Measurements from ENCODE around the gene PROP1. TPM values are rescaled to one million over a fixed set of nuclear protein-coding genes. Genes with fewer than 3 reads are reported as not detected.
"Not testable (repeated sequence)": the region's sequence is repeated elsewhere in the genome, so short reads cannot be mapped to it uniquely, and the experiment has no call there.

PROP1 gene
- total RNA-seq, 1 experiment from 2014 or later = not detected

DNA sequence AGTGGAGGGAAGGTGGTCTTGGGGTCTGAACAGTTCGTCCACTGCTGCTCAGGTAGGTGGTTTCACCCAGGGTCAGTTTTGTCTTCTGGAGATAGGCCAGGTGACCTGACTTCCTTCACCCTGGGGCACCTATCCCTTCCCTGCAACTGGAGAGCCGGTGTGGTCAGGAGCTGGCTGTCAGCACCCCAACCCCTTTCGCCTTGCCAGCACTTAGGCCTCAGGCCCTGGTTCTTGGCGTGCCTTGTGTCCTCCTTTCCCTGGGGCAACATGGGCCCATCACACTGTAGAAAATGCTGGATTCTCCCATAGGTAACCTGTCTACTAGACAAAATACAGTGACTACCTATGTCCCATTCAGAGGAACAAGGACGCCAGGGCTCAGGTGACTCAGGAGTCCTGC is 13.1 kb downstream of the PROP1 start:
- no peak for DNase-seq (ENCODE audit: low read depth)

GRCh38 chr5:177982072-177982727 is 13.8 kb downstream of the PROP1 start:
- no peak for DNase-seq (ENCODE audit: low read depth)

DNA sequence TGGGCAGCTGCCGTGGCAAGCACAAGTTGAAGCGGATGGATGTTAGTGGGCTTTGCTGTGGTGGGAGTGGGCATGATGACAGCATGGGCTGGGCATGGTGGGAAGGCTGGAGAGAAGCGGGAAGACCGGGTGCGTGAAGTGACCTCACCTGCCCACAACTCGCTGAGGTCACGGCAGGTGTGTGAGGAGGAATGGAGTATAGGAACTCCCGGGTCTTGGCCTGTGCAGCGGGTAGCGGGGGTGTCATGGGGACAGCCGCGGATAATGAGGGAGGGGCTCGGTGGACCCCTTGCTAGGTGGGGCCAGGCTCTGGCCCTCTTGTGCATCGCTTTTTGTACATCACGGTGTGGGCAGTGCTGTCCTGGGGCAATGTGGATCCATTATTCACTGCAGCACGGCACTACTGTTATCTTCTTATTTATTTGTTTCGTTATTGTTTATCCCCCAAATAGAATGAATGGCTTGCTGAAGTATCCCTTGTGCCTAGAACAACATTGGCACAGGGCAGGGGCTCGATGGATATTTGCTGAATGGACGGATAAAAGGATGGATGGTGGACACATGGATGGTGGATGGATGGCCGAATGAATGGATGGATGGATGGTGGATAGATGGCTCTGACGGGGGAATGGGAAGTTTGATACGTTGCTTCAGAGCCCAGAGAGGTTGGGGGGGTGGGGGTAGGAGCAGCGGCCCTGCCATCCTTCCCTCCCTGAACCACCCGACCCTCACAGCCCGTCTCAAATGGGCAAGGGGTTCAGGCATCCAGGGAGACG is 14.6 kb downstream of the PROP1 start:
- DNase-seq (ENCODE audit: low read depth) = no peak

GRCh38 chr5:177980743-177981151 is 15.3 kb downstream of the PROP1 start:
- DNase-seq (ENCODE audit: low read depth) = no peak

GRCh38 chr5:177977600-177977999 is 18.4 kb downstream of the PROP1 start:
- not testable (repeated sequence) for DNase-seq (ENCODE audit: low read depth)

- no peak for DNase-seq (ENCODE audit: low read depth)
These were observed 22.9 kb downstream of the PROP1 start for GRCh38 chr5:177973066-177973635.

- DNase-seq (ENCODE audit: low read depth) = no peak
These were observed 23.4 kb downstream of the PROP1 start for GRCh38 chr5:177972613-177973012.

- DNase-seq (ENCODE audit: low read depth) = not testable (repeated sequence)
These were observed 24.0 kb downstream of the PROP1 start for GRCh38 chr5:177972014-177972413.

DNA sequence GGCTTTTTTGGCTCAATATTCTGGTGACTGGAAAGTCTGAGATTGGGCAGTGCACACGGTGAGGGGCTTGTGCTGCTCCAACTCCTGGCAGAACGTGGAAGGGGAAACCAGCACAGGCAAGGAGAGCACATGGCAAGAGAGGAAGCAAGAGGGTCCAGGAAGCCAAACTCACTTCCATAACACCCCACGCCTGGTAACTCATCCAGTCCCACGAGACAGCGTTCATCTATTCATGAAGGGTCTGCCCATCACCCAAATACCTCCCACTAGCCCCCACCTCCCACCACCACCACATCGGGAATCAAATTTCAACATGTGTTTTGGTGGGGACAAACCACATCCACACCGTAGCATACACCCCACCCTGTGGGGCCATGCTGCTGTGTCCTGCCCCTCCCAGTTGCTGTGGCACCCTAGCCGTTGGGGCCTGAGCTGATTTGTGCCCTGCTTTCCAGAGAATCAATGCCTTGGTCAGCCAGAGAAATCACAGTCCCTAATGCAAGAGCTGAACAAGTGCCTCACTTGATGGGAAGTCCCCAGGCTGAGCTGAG is 27.3 kb downstream of the PROP1 start:
- DNase-seq (ENCODE audit: low read depth) = no peak

DNA sequence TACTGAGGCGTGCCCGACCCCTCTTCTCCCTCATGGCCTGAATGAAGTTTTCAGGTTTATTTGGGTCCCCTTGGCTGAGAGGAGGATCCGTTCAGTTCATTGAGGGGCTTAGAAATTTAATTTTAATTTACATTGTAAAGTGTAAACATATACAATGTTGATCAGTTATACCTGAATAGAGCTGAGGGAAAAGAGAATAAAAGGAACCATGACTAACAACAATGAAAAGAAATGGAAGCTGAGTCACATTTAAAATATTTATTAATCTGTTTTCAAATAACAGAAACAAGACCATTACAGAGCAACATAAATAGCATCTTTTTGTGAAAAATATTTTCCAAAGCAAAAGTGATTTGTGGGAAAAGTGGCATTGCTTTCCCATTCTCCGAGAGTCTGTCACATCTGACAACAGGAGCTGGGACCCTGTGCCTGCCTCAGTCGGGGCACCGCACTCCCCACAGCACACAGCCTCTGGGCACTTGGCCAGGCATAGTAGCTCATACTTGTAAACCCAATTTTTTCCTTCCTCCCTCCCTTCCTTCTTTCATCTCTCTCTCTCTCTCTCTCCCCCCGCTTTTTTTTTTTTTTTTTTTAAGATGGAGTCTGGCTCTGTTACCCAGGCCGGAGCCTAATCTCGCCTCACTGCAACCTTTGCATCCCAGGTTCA is 28.7 kb downstream of the PROP1 start:
- peak; percentile 25 for DNase-seq (ENCODE audit: low read depth)

- no peak for DNase-seq (ENCODE audit: low read depth)
These were observed 29.2 kb downstream of the PROP1 start for GRCh38 chr5:177966839-177967166.

- no peak for DNase-seq (ENCODE audit: low read depth)
These were observed 29.8 kb downstream of the PROP1 start for GRCh38 chr5:177966009-177966838.

- no peak for DNase-seq (ENCODE audit: low read depth)
These were observed 31.6 kb downstream of the PROP1 start for GRCh38 chr5:177964471-177964870.

- no peak for DNase-seq (ENCODE audit: low read depth)
These were observed 32.1 kb downstream of the PROP1 start for GRCh38 chr5:177963966-177964365.

GRCh38 chr5:177959315-177959714 is 36.7 kb downstream of the PROP1 start:
- DNase-seq (ENCODE audit: low read depth) = no peak

DNA sequence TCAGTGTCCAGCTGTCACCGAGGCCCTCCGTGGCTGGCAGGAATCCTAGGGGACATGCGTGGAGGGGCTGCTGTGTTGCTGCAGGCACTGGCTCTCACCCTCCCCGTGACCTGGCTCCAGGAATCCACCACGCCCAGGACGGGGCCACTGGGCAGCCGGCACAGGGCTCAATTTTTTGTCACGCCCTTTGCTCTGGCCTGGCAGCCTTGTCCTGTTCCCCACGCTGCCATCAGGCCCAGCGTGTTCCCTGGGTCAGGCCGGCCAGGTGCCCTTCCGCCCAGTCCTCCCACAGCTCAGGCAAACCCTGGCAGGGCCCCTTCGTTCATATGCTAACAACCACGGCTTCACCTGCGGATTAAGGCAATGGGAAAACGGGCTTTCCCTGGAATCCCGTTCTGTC is 37.3 kb downstream of the PROP1 start:
- no peak for DNase-seq (ENCODE audit: low read depth)

GRCh38 chr5:177957241-177957640 is 38.8 kb downstream of the PROP1 start:
- no peak for DNase-seq (ENCODE audit: low read depth)

DNA sequence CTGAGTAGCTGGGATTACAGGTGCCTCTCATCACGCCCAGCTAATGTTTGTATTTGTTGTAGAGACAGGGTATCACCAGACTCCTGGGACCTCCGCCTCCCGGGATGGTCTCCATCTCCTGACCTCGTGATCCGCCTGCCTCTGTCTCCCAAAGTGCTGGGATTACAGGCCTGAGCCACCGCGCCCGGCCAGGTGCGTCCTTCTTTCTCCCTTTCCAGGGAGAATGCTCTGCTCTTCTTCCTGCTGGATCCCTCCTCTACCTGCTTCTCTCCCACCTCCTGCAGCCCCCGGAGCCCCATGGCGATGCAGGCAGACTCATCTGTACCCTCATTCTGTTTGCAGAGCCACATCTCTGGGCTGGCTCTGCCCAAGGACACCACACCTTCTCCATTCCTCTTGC is 42.9 kb downstream of the PROP1 start:
- not testable (repeated sequence) for DNase-seq (ENCODE audit: low read depth)

GRCh38 chr5:177949656-177950055 is 46.4 kb downstream of the PROP1 start:
- DNase-seq (ENCODE audit: low read depth) = not testable (repeated sequence)

- DNase-seq (ENCODE audit: low read depth) = not testable (repeated sequence)
These were observed 47.0 kb downstream of the PROP1 start for GRCh38 chr5:177949065-177949464.

DNA sequence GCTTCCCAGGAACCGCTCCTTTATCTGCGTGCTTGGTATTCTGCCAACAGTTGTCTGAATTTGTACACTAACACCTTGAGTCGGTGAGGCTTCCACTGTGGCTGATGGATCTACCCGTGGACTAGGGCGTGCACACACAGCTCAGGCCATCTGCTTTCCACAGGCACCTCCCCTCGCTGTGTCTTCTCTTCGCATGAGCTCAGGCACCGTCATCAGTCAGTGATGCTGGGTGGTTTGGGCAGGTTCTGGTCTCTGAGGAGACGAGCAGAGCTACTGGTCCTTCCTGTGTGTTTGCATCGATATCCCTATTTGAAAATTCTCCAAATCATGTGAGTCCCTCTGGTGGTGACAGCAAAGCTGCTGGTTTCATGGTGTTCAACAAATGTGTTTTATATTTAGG is 48.1 kb downstream of the PROP1 start:
- peak; percentile 5 for DNase-seq (ENCODE audit: low read depth)
